ENCODE results near the gene ORAI3.

- TF ChIP-seq POLR2A (IDR thresholded peaks at IDR 0.05) (no peak), CTCF (IDR thresholded peaks at IDR 0.05) (no peak)
Measured at GRCh38 chr16:30942426-30942806, 6.5 kb upstream of the ORAI3 start.
